PFSK-1 (cell line): Measurements from ENCODE around the gene ARHGAP18.

Source experiments
- POLR2AphosphoS5 ChIP-seq: IDR thresholded peaks from 2 replicates; pipeline ENCODE4 v1.6.1; 2012; ENCODE audit warnings: low read depth, mild to moderate bottlenecking, control low read depth, low read length, moderate library complexity
- REST ChIP-seq, 2 experiments: IDR thresholded peaks; 2 replicates each; pipeline versions ENCODE4 v1.6.1 to v1.8.0; 2011 to 2012; ENCODE audit warnings: low read depth in 2 of 2, low read length in 2 of 2, control low read depth in 1 of 2, inconsistent platforms in 1 of 2, mild to moderate bottlenecking in 1 of 2, moderate library complexity in 1 of 2; ENCODE audit not compliant: insufficient read depth in 1 of 2

- no peak for TF ChIP-seq POLR2AphosphoS5
- TF ChIP-seq REST (IDR thresholded peaks at IDR 0.05; ENCODE audit: insufficient read depth in 1 of 2, low read depth in 2 of 2, low read length in 2 of 2) = no peak
These were observed 97.5 kb downstream of the ARHGAP18 start for GRCh38 chr6:129612440-129612839.
